SU-DHL-6 (cell line): ENCODE measurements around the gene BZW2.

Experiments used
- H2AFZ ChIP-seq: fragments of 200-600 bp; sonication (generic); 2 replicates; pipeline ENCODE4 v1.6.1; 2014; ENCODE audit warnings: low read depth, mild to moderate bottlenecking, moderate library complexity, mixed read lengths, antibody characterized with exemption, low read length; ENCODE audit not compliant: severe bottlenecking
- H3F3A ChIP-seq: fragments of 200-600 bp; shearing (Covaris generic); 2 replicates; pipeline ENCODE4 v1.6.0; 2016; ENCODE audit warnings: antibody characterized with exemption, mild to moderate bottlenecking; ENCODE audit not compliant: insufficient read depth
- H3K27ac ChIP-seq: fragments of 200-600 bp; sonication (generic); 2 replicates; pipeline ENCODE4 v1.5.1; 2016; ENCODE audit warnings: low read depth, mild to moderate bottlenecking, low read length, moderate library complexity, mixed read lengths
- H3K27me3 ChIP-seq: fragments of 200-600 bp; sonication (generic), shearing (Covaris generic); 2 replicates; pipeline ENCODE4 v1.6.0; 2014; ENCODE audit warnings: mild to moderate bottlenecking, low read length
- H3K36me3 ChIP-seq: fragments of 200-600 bp; sonication (generic); 2 replicates; pipeline ENCODE4 v1.6.1; 2014; ENCODE audit warnings: mild to moderate bottlenecking, low read length, mixed read lengths
- H3K4me2 ChIP-seq: fragments of 300-600, 200-600 bp; shearing (Covaris generic), sonication (generic); 2 replicates; pipeline ENCODE4 v1.6.0; 2014; ENCODE audit warnings: low read length, low read depth, mild to moderate bottlenecking; ENCODE audit not compliant: poor library complexity, severe bottlenecking
- H3K4me3 ChIP-seq: fragments of 200-600 bp; sonication (generic); 2 replicates; pipeline ENCODE4 v1.5.1; 2014; ENCODE audit warnings: antibody characterized with exemption, low read length, mild to moderate bottlenecking, mixed read lengths; ENCODE audit not compliant: insufficient read depth, poor library complexity, severe bottlenecking
- H3K79me2 ChIP-seq: fragments of 200-600 bp; sonication (generic); 2 replicates; pipeline ENCODE4 v1.6.1; 2014; ENCODE audit warnings: mild to moderate bottlenecking, low read length, moderate library complexity; ENCODE audit not compliant: insufficient read depth
- H3K9ac ChIP-seq: fragments of 200-600 bp; sonication (generic); 2 replicates; pipeline ENCODE4 v1.7.0; 2014; ENCODE audit warnings: mild to moderate bottlenecking, low read length
- H3K9me2 ChIP-seq: fragments of 200-600 bp; sonication (generic); replicated peaks from 2 replicates; pipeline ENCODE4 v1.6.1; 2014; ENCODE audit warnings: low read length; ENCODE audit not compliant: insufficient read depth
- H3K9me3 ChIP-seq: fragments of 200-600 bp; sonication (generic); 2 replicates; pipeline ENCODE4 v1.6.1; 2014; ENCODE audit warnings: low read length, mixed read lengths; ENCODE audit not compliant: insufficient read depth
- H4K20me1 ChIP-seq: fragments of 200-600 bp; sonication (generic); 2 replicates; pipeline ENCODE4 v1.6.1; 2014; ENCODE audit warnings: low read depth, mild to moderate bottlenecking, antibody characterized with exemption, low read length, moderate library complexity, mixed read lengths
- CTCF ChIP-seq: fragments of 200-600 bp; sonication (generic); IDR thresholded peaks from one replicate; pipeline ENCODE4 v1.5.1; 2017; ENCODE audit warnings: antibody characterized with exemption, mild to moderate bottlenecking, low read length, moderate library complexity; ENCODE audit not compliant: insufficient read depth, poor library complexity, severe bottlenecking
- EZH2phosphoT487 ChIP-seq: fragments of 200-600 bp; sonication (generic), shearing (Covaris generic); conservative IDR thresholded peaks from 2 replicates; pipeline ENCODE4 v1.6.1; 2018; ENCODE audit warnings: mild to moderate bottlenecking, antibody characterized with exemption, low read length, moderate library complexity, mixed read lengths

BZW2 gene

GRCh38 chr7:16738011-16738688 lies 92.2 kb downstream of the BZW2 start:
- H3K4me2 ChIP-seq, result no peak overlapping the region

DNA sequence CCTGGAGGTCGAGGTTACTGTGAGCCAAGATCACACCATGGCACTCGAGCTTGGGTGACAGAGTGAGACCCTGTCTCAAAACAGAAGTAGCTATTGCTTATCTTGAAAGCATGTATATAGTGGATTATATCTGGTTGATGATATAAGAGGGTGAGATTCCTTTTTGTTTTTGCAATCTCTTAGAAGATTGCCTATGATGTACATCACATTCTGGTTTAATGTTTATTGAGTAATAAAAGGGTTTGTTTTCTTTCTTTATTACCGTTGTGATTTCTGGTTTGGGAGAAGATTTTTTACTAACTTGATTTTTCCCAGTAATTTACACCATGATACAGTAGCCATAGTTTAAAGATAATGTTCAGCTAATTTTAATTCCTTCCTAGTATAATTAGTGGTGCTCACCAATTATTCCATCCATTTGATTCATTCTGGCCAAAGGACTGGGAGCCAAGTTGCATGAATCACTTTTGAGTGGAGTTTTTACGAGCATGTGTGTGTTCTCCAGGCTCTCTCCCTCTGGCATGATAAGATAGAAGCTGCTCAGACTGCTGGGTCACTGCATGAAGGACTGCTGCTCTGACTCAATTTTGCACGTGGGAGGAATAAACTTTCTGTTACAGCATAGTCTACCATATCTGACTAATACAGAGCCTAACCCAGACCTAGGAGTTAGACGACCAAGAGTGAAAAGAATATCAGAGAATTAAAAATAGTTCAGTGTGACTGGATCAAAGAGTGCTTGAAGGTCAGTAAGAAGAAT lies 94.1 kb downstream of the BZW2 start:
- Histone ChIP-seq H3K27me3 (no peaks in the 10 kb centered on the region), H3K79me2 (no peaks in the 10 kb centered on the region), H3F3A (no peaks in the 10 kb centered on the region), H3K9me3 (no peaks in the 10 kb centered on the region), H3K9me2 (no peaks in the 10 kb centered on the region), H3K4me3 (no peak overlapping the region), H4K20me1 (no peaks in the 10 kb centered on the region), H2AFZ (no peak overlapping the region), H3K36me3 (no peaks in the 10 kb centered on the region), H3K4me2 (no peak overlapping the region), H3K27ac (no peak overlapping the region), H3K9ac (no peak overlapping the region)
- TF ChIP-seq CTCF (no peak), EZH2phosphoT487 (no peak)

More at GRCh38 chr7:16738011-16738688, 92.2 kb downstream of the BZW2 start:
- no peaks in the 10 kb centered on the region for H4K20me1 ChIP-seq
- H3K9me3 ChIP-seq, result no peaks in the 10 kb centered on the region
- no peaks in the 10 kb centered on the region for H3K27me3 ChIP-seq
- no peak for TF ChIP-seq CTCF
- no peak for TF ChIP-seq EZH2phosphoT487
- H3K27ac ChIP-seq, result no peak overlapping the region
- H3K9me2 ChIP-seq, result no peaks in the 10 kb centered on the region
- no peak overlapping the region for H3K4me3 ChIP-seq
- no peak overlapping the region for H3K9ac ChIP-seq
- H3F3A ChIP-seq, result no peaks in the 10 kb centered on the region
- no peaks in the 10 kb centered on the region for H3K36me3 ChIP-seq
- H2AFZ ChIP-seq, result no peak overlapping the region
- no peaks in the 10 kb centered on the region for H3K79me2 ChIP-seq

DNA sequence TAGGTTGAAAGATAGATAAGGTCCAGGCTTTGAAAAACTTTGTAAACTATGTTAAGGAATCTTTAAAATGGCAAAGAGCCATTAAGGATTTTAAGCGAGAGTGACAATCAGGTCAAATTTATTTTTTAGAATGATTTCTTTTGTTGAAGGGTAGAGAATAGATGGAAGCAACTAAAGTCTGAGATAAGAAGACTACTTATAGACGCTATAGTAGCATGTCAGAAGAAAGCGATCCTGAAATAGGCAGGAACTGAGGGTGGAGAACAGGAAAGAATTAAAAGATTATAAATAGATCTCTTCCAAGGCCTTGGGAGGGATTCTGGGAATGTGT lies 94.6 kb downstream of the BZW2 start:
- Histone ChIP-seq H3K9me3 (no peaks in the 10 kb centered on the region), H3K36me3 (no peaks in the 10 kb centered on the region), H3F3A (no peaks in the 10 kb centered on the region), H3K9ac (no peak overlapping the region), H3K27ac (no peak overlapping the region), H3K79me2 (no peaks in the 10 kb centered on the region), H3K4me3 (no peak overlapping the region), H3K9me2 (no peaks in the 10 kb centered on the region), H4K20me1 (no peaks in the 10 kb centered on the region), H3K27me3 (no peaks in the 10 kb centered on the region), H2AFZ (no peak overlapping the region), H3K4me2 (no peak overlapping the region)
- no peak for TF ChIP-seq EZH2phosphoT487
- no peak for TF ChIP-seq CTCF
